H9 (cell line): ENCODE results near the gene SIGLEC14. TPM values are rescaled to one million over a fixed set of nuclear protein-coding genes. Genes with fewer than 3 reads are reported as not detected.

Experiments used
- DNase-seq: peaks from one replicate; pipeline ENCODE4 v3.0.0-alpha.2; 2017
- H2AFZ ChIP-seq: one replicate; pipeline ENCODE4 v1.6.1; 2013; ENCODE audit warnings: mild to moderate bottlenecking, low read length, control low read depth, moderate library complexity
- H2AK5ac ChIP-seq: 2 replicates; pipeline ENCODE4 v1.6.1; 2013; ENCODE audit warnings: low read length, control low read depth, mixed read lengths; ENCODE audit not compliant: insufficient read length
- H2BK120ac ChIP-seq: one replicate; pipeline ENCODE4 v1.6.1; 2013; ENCODE audit warnings: low read depth, mild to moderate bottlenecking, low read length, control low read depth, inconsistent platforms; ENCODE audit not compliant: poor library complexity, severe bottlenecking
- H2BK12ac ChIP-seq: 2 replicates; pipeline ENCODE4 v1.6.1; 2013; ENCODE audit warnings: low read length, control low read depth, mixed read lengths, low read depth; ENCODE audit not compliant: insufficient read length
- H2BK15ac ChIP-seq: 2 replicates; pipeline ENCODE4 v1.6.1; 2013; ENCODE audit warnings: low read depth, low read length, control low read depth
- H2BK20ac ChIP-seq: one replicate; pipeline ENCODE4 v1.6.1; 2013; ENCODE audit warnings: low read depth, mild to moderate bottlenecking, low read length, control low read depth, inconsistent platforms; ENCODE audit not compliant: poor library complexity, severe bottlenecking
- H2BK5ac ChIP-seq: 2 replicates; pipeline ENCODE4 v1.6.1; 2013; ENCODE audit warnings: low read length, control low read depth, mixed read lengths; ENCODE audit not compliant: insufficient read length
- H3K14ac ChIP-seq: 2 replicates; pipeline ENCODE4 v1.6.1; 2013; ENCODE audit warnings: low read length, control low read depth; ENCODE audit not compliant: insufficient read depth
- H3K18ac ChIP-seq: 2 replicates; pipeline ENCODE4 v1.6.1; 2013; ENCODE audit warnings: low read depth, mild to moderate bottlenecking, mixed read lengths, low read length, control low read depth; ENCODE audit not compliant: insufficient read length
- H3K23ac ChIP-seq: 2 replicates; pipeline ENCODE4 v1.6.1; 2013; ENCODE audit warnings: low read length, control low read depth, mixed read lengths, low read depth; ENCODE audit not compliant: insufficient read length
- H3K23me2 ChIP-seq: 2 replicates; pipeline ENCODE4 v1.6.1; 2013; ENCODE audit warnings: low read depth, mild to moderate bottlenecking, mixed read lengths, low read length, control low read depth; ENCODE audit not compliant: insufficient read length, poor library complexity, severe bottlenecking
- H3K27ac ChIP-seq: 2 replicates; pipeline ENCODE4 v1.5.1; 2013; ENCODE audit warnings: low read length, control low read depth, mixed read lengths, low read depth; ENCODE audit not compliant: insufficient read length
- H3K27me3 ChIP-seq: 2 replicates; pipeline ENCODE4 v1.6.1; 2013; ENCODE audit warnings: low read length, control low read depth, inconsistent platforms; ENCODE audit not compliant: insufficient read depth
- H3K4ac ChIP-seq: 2 replicates; pipeline ENCODE4 v1.6.1; 2013; ENCODE audit warnings: low read depth, mild to moderate bottlenecking, control low read depth, inconsistent platforms, low read length, moderate library complexity
- H3K4me1 ChIP-seq: 2 replicates; pipeline ENCODE4 v1.6.1; 2013; ENCODE audit warnings: low read length, control low read depth, inconsistent platforms; ENCODE audit not compliant: insufficient read depth
- H3K4me2 ChIP-seq: 2 replicates; pipeline ENCODE4 v1.6.1; 2013; ENCODE audit warnings: low read length, control low read depth, mixed read lengths; ENCODE audit not compliant: insufficient read length, insufficient read depth
- H3K56ac ChIP-seq: 2 replicates; pipeline ENCODE4 v1.6.1; 2013; ENCODE audit warnings: low read depth, mild to moderate bottlenecking, mixed read lengths, low read length, control low read depth; ENCODE audit not compliant: insufficient read length
- H3K79me1 ChIP-seq: 2 replicates; pipeline ENCODE4 v1.6.1; 2013; ENCODE audit warnings: low read depth, mild to moderate bottlenecking, moderate library complexity, low read length, control low read depth, inconsistent platforms; ENCODE audit not compliant: insufficient read depth, poor library complexity, severe bottlenecking
- H3K79me2 ChIP-seq: 2 replicates; pipeline ENCODE4 v1.6.1; 2013; ENCODE audit warnings: low read length, control low read depth, inconsistent platforms; ENCODE audit not compliant: insufficient read depth
- H3K9ac ChIP-seq: 2 replicates; pipeline ENCODE4 v1.6.1; 2013; ENCODE audit warnings: low read length, control low read depth, mixed read lengths; ENCODE audit not compliant: insufficient read length; ENCODE audit errors: extremely low read depth
- H3K9me3 ChIP-seq: one replicate; pipeline ENCODE4 v1.6.1; 2013; ENCODE audit warnings: low read depth, low read length, inconsistent platforms; ENCODE audit not compliant: control insufficient read depth
- H3T11ph ChIP-seq: one replicate; pipeline ENCODE4 v1.6.1; 2013; ENCODE audit warnings: mild to moderate bottlenecking, low read length, control low read depth, inconsistent platforms
- H4K20me1 ChIP-seq: one replicate; pipeline ENCODE4 v1.6.1; 2013; ENCODE audit not compliant: control insufficient read depth, insufficient read length, insufficient read depth
- H4K5ac ChIP-seq: 2 replicates; pipeline ENCODE4 v1.6.1; 2013; ENCODE audit warnings: low read depth, mild to moderate bottlenecking, mixed read lengths, low read length, control low read depth; ENCODE audit not compliant: insufficient read length
- H4K8ac ChIP-seq: replicated peaks from 2 replicates; pipeline ENCODE4 v1.6.1; 2013; ENCODE audit warnings: low read length, control low read depth, mixed read lengths, low read depth; ENCODE audit not compliant: insufficient read length
- H4K91ac ChIP-seq: 2 replicates; pipeline ENCODE4 v1.6.1; 2013; ENCODE audit warnings: low read depth, mild to moderate bottlenecking, moderate library complexity, mixed read lengths, low read length, control low read depth; ENCODE audit not compliant: insufficient read length
- H3K27ac Mint-ChIP-seq, 3 experiments: 2 replicates in 2 of 3; 3 replicates in 1 of 3; pipeline ENCODE4 v1.8.0; 2020 to 2021; ENCODE audit warnings: mixed read lengths in 3 of 3, mild to moderate bottlenecking in 1 of 3, moderate library complexity in 1 of 3
- H3K27me3 Mint-ChIP-seq: 2 replicates; pipeline ENCODE4 v1.8.0; 2021; ENCODE audit warnings: low read depth, mild to moderate bottlenecking, moderate library complexity, mixed read lengths
- H3K36me3 Mint-ChIP-seq, 3 experiments: 2 replicates in 2 of 3; 3 replicates in 1 of 3; pipeline ENCODE4 v1.8.0; 2020 to 2021; ENCODE audit warnings: low read depth in 3 of 3, mixed read lengths in 3 of 3; ENCODE audit not compliant: insufficient read depth in 1 of 3
- H3K4me1 Mint-ChIP-seq, 2 experiments: 2 replicates each; pipeline ENCODE4 v1.8.0; 2020; ENCODE audit warnings: mixed read lengths in 2 of 2
- H3K4me3 Mint-ChIP-seq, 2 experiments: 2 replicates in 1 of 2; 3 replicates in 1 of 2; pipeline ENCODE4 v1.8.0; 2020 to 2021; ENCODE audit warnings: mild to moderate bottlenecking in 2 of 2, mixed read lengths in 2 of 2, moderate library complexity in 1 of 2
- H3K9me3 Mint-ChIP-seq, 2 experiments: 2 replicates in 1 of 2; 3 replicates in 1 of 2; pipeline ENCODE4 v1.8.0; 2020; ENCODE audit warnings: mild to moderate bottlenecking in 2 of 2, mixed read lengths in 2 of 2, moderate library complexity in 1 of 2
- CTCF ChIP-seq: fragments of 200-600 bp; sonication (generic); conservative IDR thresholded peaks from 3 replicates; pipeline ENCODE4 v1.8.0; 2021; ENCODE audit warnings: antibody characterized with exemption, mild to moderate bottlenecking
- WGBS: extraction: QIAGEN DNeasy Blood & Tissue Kit; methylation state at CpG from one replicate; pipeline ENCODE4 v1.1.7; 2013; ENCODE audit warnings: missing lambda C conversion rate, low lambda C conversion rate, mixed read lengths; ENCODE audit not compliant: insufficient read length; ENCODE audit errors: extremely low coverage; 5-methylcytosine and 5-hydroxymethylcytosine counted together
- total RNA-seq: library from RNA; stranded (reverse); gene quantifications from 2 replicates; pipeline ENCODE4 v1.2.1, GENCODE V29; 2021

SIGLEC14 gene
- total RNA-seq, 1 experiment from 2014 or later: not detected

- H4K8ac ChIP-seq: no peak overlapping the region
- H3K18ac ChIP-seq: no peak overlapping the region
- DNase-seq: no peak
- no peak overlapping the region for H4K5ac ChIP-seq
- H3K4me1 ChIP-seq: no peaks in the 10 kb centered on the region
- no peaks in the 10 kb centered on the region for H3K79me1 ChIP-seq
- no peak overlapping the region for H2BK15ac ChIP-seq
- TF ChIP-seq CTCF: no peak
- Mint-ChIP-seq H3K9me3 (no peaks in the 10 kb centered on the region; a peak in 1 of 5 replicates), H3K27me3 (no peaks in the 10 kb centered on the region), H3K4me3 (peak overlapping the region in 1 of 2 experiments; percentile 6; a peak in 2 of 5 replicates), H3K4me1 (peaks cover 18 to 21% of the 10 kb centered on the region in 2 experiments), H3K36me3 (peaks cover 7 to 66% (median 37%) of the 10 kb centered on the region in 3 experiments; a peak in 6 of 7 replicates), H3K27ac (no peak overlapping the region; a peak in 2 of 7 replicates)
- no peak overlapping the region for H2BK120ac ChIP-seq
- H2BK20ac ChIP-seq: no peak overlapping the region
- WGBS: no CpG with 5 or more reads among the region's 10 CpGs
- no peaks in the 10 kb centered on the region for H3K9me3 ChIP-seq
- no peak overlapping the region for H2BK12ac ChIP-seq
- no peak overlapping the region for H3K14ac ChIP-seq
- no peak overlapping the region for H4K91ac ChIP-seq
- no peaks in the 10 kb centered on the region for H3K27me3 ChIP-seq
- H3K4me2 ChIP-seq: no peak overlapping the region
- H3K27ac ChIP-seq: no peak overlapping the region
- peaks cover 16% of the 10 kb centered on the region for H3K23me2 ChIP-seq
- no peaks in the 10 kb centered on the region for H4K20me1 ChIP-seq
- no peak overlapping the region for H3K23ac ChIP-seq
- no peaks in the 10 kb centered on the region; the same call in 1 of the 2 replicates for H3K79me2 ChIP-seq
- H3K56ac ChIP-seq: no peak overlapping the region
- no peak overlapping the region for H2AK5ac ChIP-seq
- H3T11ph ChIP-seq: no peak overlapping the region
- no peak overlapping the region for H3K9ac ChIP-seq
- H2AFZ ChIP-seq: no peak overlapping the region
- no peak overlapping the region for H2BK5ac ChIP-seq
- no peak overlapping the region for H3K4ac ChIP-seq
Observed at GRCh38 chr19:51694318-51695085, 47.9 kb upstream of the SIGLEC14 start.
